HepG2 (cell line): ENCODE results near the gene NSD1. TPM values are rescaled to one million over a fixed set of nuclear protein-coding genes. Genes with fewer than 3 reads are reported as not detected.
A peak's percentile ranks its signal among the peaks of the same experiment; 100 is the strongest.

Source experiments
- ATF1 ChIP-seq: IDR thresholded peaks from 2 replicates; pipeline ENCODE4 v1.6.1; 2016; ENCODE audit warnings: mild to moderate bottlenecking, control low read depth
- CHD4 ChIP-seq: fragments of 200-600 bp; sonication (generic); IDR thresholded peaks from 2 replicates; pipeline ENCODE4 v1.7.0; 2017; ENCODE audit warnings: mild to moderate bottlenecking, low read length, borderline replicate concordance
- GTF3A ChIP-seq: sonication (generic); formaldehyde crosslinking; conservative IDR thresholded peaks from 2 replicates; pipeline ENCODE4 v1.4.0; 2020; ENCODE audit warnings: mild to moderate bottlenecking, missing genetic modification reagents
- HNRNPUL1 ChIP-seq: fragments of 200-400 bp; formaldehyde crosslinking; IDR thresholded peaks from 2 replicates; pipeline ENCODE4 v1.6.1; 2017; ENCODE audit warnings: low read depth, mild to moderate bottlenecking, low read length, moderate library complexity
- KLF16 ChIP-seq, 2 experiments: sonication (generic) in 1 of 2; formaldehyde crosslinking in 1 of 2; IDR thresholded peaks; 2 replicates each; pipeline versions ENCODE4 v1.6.1 to v1.8.0; 2016 to 2023; ENCODE audit warnings: missing genetic modification reagents in 2 of 2, missing compliant biosample characterization in 1 of 2
- MED13 ChIP-seq: sonication (generic); formaldehyde crosslinking; IDR thresholded peaks from 2 replicates; pipeline ENCODE4 v1.5.0; 2020; ENCODE audit warnings: missing genetic modification reagents
- PITX1 ChIP-seq: sonication (generic); formaldehyde crosslinking; IDR thresholded peaks from 2 replicates; pipeline ENCODE4 v1.5.1; 2020; ENCODE audit warnings: mild to moderate bottlenecking, missing genetic modification reagents
- PREB ChIP-seq: sonication (generic); formaldehyde crosslinking; IDR thresholded peaks from 2 replicates; pipeline ENCODE4 v1.4.0; 2020; ENCODE audit warnings: missing genetic modification reagents
- PRPF4 ChIP-seq: fragments of 200-400 bp; formaldehyde crosslinking; IDR thresholded peaks from 2 replicates; pipeline ENCODE4 v1.6.1; 2016; ENCODE audit warnings: low read length, low read depth; ENCODE audit not compliant: poor library complexity, severe bottlenecking
- TRIM24 ChIP-seq: sonication (generic); formaldehyde crosslinking; IDR thresholded peaks from 2 replicates; pipeline ENCODE4 v1.8.0; 2022; ENCODE audit warnings: mild to moderate bottlenecking, missing genetic modification reagents
- XRCC5 ChIP-seq: fragments of 200-400 bp; formaldehyde crosslinking; optimal IDR thresholded peaks from 2 replicates; pipeline ENCODE3; 2017; ENCODE audit warnings: mild to moderate bottlenecking, low read length
- ZBTB42 ChIP-seq: sonication (generic); formaldehyde crosslinking; IDR thresholded peaks from 2 replicates; pipeline ENCODE4 v1.5.0; 2020; ENCODE audit warnings: mild to moderate bottlenecking, missing genetic modification reagents
- ZBTB7A ChIP-seq: sonication (generic); formaldehyde crosslinking; IDR thresholded peaks from 2 replicates; pipeline ENCODE4 v1.8.0; 2022; ENCODE audit warnings: mild to moderate bottlenecking, missing genetic modification reagents
- ZFP36 ChIP-seq: fragments of 150-350 bp; IDR thresholded peaks from 2 replicates; pipeline ENCODE4 v1.6.1; 2018; ENCODE audit warnings: borderline replicate concordance, low read length, low read depth; ENCODE audit not compliant: partially characterized antibody
- ZNF713 ChIP-seq: sonication (generic); formaldehyde crosslinking; IDR thresholded peaks from 2 replicates; pipeline ENCODE4 v1.4.0; 2020; ENCODE audit warnings: mild to moderate bottlenecking, missing genetic modification reagents
- ZNF746 ChIP-seq: sonication (generic); formaldehyde crosslinking; IDR thresholded peaks from 2 replicates; pipeline ENCODE4 v1.8.0; 2022; ENCODE audit warnings: mild to moderate bottlenecking, missing genetic modification reagents
- ZNF772 ChIP-seq: sonication (generic); formaldehyde crosslinking; IDR thresholded peaks from 2 replicates; pipeline ENCODE4 v1.5.0; 2020; ENCODE audit warnings: mild to moderate bottlenecking, missing genetic modification reagents
- ZNF883 ChIP-seq: sonication (generic); formaldehyde crosslinking; IDR thresholded peaks from 2 replicates; pipeline ENCODE4 v1.5.1; 2020; ENCODE audit warnings: mild to moderate bottlenecking, missing genetic modification reagents; ENCODE audit errors: not compliant biosample characterization
- polyA plus RNA-seq, 8 experiments: library from polyadenylated mRNA; depleted of rRNA in 3 of 8; stranded (reverse) in 7 of 8; unstranded in 1 of 8; fragments of >200 nt; fragmentation: Illumina TruSeq in 4 of 8; extraction: Trizol in 4 of 8; gene quantifications; 2 replicates each; pipeline versions ENCODE4 v1.2.1 to v1.2.3, GENCODE V29; 2011 to 2016; ENCODE audit warnings: low read depth in 4 of 8, missing spikeins in 1 of 8, mixed read lengths in 1 of 8; ENCODE audit not compliant: insufficient read depth in 1 of 8
- total RNA-seq, 5 experiments: library from RNA; depleted of rRNA; stranded (reverse); fragments of >200 nt; fragmentation: Illumina TruSeq; extraction: Trizol; gene quantifications; 2 replicates each; pipeline ENCODE4 v1.2.3, GENCODE V29; 2016; ENCODE audit warnings: low read depth in 1 of 5
- TF ChIP-seq, protein P1 (sequence below): sonication (generic); formaldehyde crosslinking; IDR thresholded peaks from 2 replicates; pipeline ENCODE4 v1.5.1; 2020; ENCODE audit warnings: mild to moderate bottlenecking, missing genetic modification reagents, moderate library complexity
- TF ChIP-seq, protein P2 (sequence below): sonication (generic); formaldehyde crosslinking; IDR thresholded peaks from 2 replicates; pipeline ENCODE4 v1.4.0; 2020; ENCODE audit warnings: missing genetic modification reagents
- TF ChIP-seq, protein P3 (sequence below): sonication (generic); formaldehyde crosslinking; IDR thresholded peaks from 2 replicates; pipeline ENCODE4 v1.4.0; 2020; ENCODE audit warnings: missing genetic modification reagents

Gene NSD1
- total and polyA plus RNA-seq, 2 of the 13 experiments (the other 11 are each of a cell fraction or from before 2014, with no cell fraction given), result 0.01 to 0.09 TPM

DNA sequence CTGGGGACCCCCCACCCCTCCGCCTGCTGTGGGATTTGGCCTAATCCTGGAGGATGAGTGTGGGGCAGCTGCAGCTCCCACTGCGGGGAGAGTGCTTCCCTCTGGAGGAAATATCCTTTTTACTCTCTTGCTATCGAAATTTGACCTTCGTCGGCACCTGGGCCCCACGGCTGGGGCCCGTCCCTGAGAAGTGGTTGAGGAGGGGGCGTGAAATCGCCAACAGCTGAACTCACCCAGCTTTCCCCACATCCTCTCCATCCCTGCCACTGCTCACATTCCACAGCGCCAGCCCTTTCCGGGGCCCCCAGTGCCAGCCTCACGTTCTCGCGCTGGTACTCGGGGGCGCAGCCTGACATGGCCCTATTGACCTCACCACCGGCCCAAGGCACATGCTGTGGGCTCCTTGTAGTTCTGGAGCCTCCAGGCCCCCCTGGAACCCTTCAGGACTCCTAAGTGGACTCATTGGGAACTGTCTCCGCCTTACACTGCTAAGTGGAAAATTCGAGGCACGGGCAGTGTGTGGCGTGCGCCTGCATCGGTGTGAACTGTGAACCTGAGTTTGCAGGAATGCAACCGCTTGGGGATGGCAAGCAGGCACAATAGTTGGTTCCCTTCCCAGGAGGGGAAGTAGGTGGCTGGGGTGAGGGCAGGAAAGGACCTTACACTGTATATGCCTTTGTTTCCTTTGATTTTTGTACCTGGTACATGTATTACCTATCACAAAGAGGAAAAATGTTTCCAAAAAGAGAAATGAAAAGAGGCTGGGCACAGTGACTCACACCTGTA lies 27.7 kb upstream of the NSD1 start (continued):
- TF ChIP-seq PITX1 (CRISPR knock-in tag) (no peak), CHD4 (no peak), PREB (CRISPR knock-in tag) (no peak), ZNF746 (CRISPR knock-in tag) (peak; percentile 61; the same call in 1 of the 2 replicates), XRCC5 (no peak), HNRNPUL1 (no peak), ZNF883 (CRISPR knock-in tag) (peak; percentile 38), MED13 (CRISPR knock-in tag) (no peak), ZBTB42 (CRISPR knock-in tag) (no peak), ZBTB7A (CRISPR knock-in tag) (no peak), ZNF713 (CRISPR knock-in tag) (no peak), KLF16 (CRISPR knock-in tag; IDR thresholded peaks at IDR 0.05) (no peak), GTF3A (CRISPR knock-in tag) (no peak), ZFP36 (no peak), TRIM24 (CRISPR knock-in tag) (no peak), ATF1 (CRISPR knock-in tag) (no peak; the same call in 1 of the 2 replicates), ZNF772 (peak; percentile 61; the same call in 1 of the 2 replicates), PRPF4 (no peak)
- TF ChIP-seq, protein P1, sequence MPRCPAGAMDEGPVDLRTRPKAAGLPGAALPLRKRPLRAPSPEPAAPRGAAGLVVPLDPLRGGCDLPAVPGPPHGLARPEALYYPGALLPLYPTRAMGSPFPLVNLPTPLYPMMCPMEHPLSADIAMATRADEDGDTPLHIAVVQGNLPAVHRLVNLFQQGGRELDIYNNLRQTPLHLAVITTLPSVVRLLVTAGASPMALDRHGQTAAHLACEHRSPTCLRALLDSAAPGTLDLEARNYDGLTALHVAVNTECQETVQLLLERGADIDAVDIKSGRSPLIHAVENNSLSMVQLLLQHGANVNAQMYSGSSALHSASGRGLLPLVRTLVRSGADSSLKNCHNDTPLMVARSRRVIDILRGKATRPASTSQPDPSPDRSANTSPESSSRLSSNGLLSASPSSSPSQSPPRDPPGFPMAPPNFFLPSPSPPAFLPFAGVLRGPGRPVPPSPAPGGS (CRISPR knock-in tag), result no peak
- TF ChIP-seq, protein P2, sequence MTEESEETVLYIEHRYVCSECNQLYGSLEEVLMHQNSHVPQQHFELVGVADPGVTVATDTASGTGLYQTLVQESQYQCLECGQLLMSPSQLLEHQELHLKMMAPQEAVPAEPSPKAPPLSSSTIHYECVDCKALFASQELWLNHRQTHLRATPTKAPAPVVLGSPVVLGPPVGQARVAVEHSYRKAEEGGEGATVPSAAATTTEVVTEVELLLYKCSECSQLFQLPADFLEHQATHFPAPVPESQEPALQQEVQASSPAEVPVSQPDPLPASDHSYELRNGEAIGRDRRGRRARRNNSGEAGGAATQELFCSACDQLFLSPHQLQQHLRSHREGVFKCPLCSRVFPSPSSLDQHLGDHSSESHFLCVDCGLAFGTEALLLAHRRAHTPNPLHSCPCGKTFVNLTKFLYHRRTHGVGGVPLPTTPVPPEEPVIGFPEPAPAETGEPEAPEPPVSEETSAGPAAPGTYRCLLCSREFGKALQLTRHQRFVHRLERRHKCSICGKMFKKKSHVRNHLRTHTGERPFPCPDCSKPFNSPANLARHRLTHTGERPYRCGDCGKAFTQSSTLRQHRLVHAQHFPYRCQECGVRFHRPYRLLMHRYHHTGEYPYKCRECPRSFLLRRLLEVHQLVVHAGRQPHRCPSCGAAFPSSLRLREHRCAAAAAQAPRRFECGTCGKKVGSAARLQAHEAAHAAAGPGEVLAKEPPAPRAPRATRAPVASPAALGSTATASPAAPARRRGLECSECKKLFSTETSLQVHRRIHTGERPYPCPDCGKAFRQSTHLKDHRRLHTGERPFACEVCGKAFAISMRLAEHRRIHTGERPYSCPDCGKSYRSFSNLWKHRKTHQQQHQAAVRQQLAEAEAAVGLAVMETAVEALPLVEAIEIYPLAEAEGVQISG, result peak; percentile 68
- TF ChIP-seq, protein P3, sequence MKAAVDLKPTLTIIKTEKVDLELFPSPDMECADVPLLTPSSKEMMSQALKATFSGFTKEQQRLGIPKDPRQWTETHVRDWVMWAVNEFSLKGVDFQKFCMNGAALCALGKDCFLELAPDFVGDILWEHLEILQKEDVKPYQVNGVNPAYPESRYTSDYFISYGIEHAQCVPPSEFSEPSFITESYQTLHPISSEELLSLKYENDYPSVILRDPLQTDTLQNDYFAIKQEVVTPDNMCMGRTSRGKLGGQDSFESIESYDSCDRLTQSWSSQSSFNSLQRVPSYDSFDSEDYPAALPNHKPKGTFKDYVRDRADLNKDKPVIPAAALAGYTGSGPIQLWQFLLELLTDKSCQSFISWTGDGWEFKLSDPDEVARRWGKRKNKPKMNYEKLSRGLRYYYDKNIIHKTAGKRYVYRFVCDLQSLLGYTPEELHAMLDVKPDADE (CRISPR knock-in tag), result no peak
